RWPE2 (cell line): ENCODE measurements around the gene NPHP4.

Experiments
- ATAC-seq: fragments of 200-7000 bp; cut with Tn5 transposase; 3 replicates; pipeline ENCODE4 v1.9.1; 2021; ENCODE audit warnings: low read depth
- DNase-seq: peaks from one replicate; pipeline ENCODE4 v3.0.0-alpha.2; 2020; ENCODE audit warnings: low spot score
- H3K27ac ChIP-seq: fragments of 450-650 bp; 2 replicates; pipeline ENCODE4 v1.5.1; 2017; ENCODE audit warnings: mild to moderate bottlenecking; ENCODE audit not compliant: poor library complexity, severe bottlenecking
- H3K27me3 ChIP-seq: fragments of 250-450 bp; sonication (Bioruptor Pico); 2 replicates; pipeline ENCODE4 v1.5.1; 2021; ENCODE audit warnings: mild to moderate bottlenecking, moderate library complexity; ENCODE audit not compliant: insufficient read depth, poor library complexity, severe bottlenecking
- H3K36me3 ChIP-seq: fragments of 250-450 bp; sonication (Bioruptor Pico); 2 replicates; pipeline ENCODE4 v1.5.1; 2020; ENCODE audit warnings: low read depth, mild to moderate bottlenecking, moderate library complexity
- H3K4me1 ChIP-seq: fragments of 250-450 bp; sonication (Bioruptor Pico); 2 replicates; pipeline ENCODE4 v1.5.1; 2021; ENCODE audit warnings: mild to moderate bottlenecking, moderate library complexity; ENCODE audit not compliant: insufficient read depth, poor library complexity, severe bottlenecking
- H3K4me3 ChIP-seq: fragments of 250-450 bp; sonication (Bioruptor Pico); 2 replicates; pipeline ENCODE4 v1.5.1; 2021; ENCODE audit warnings: mild to moderate bottlenecking, moderate library complexity; ENCODE audit not compliant: severe bottlenecking
- H3K9me3 ChIP-seq: fragments of 250-450 bp; sonication (Bioruptor Pico); 2 replicates; pipeline ENCODE4 v1.5.1; 2021; ENCODE audit warnings: mild to moderate bottlenecking, moderate library complexity; ENCODE audit not compliant: severe bottlenecking
- TF ChIP-seq, protein P1 (sequence below): fragments of 450-650 bp; IDR thresholded peaks from one replicate; pipeline ENCODE4 v1.5.1; 2017; ENCODE audit warnings: mild to moderate bottlenecking, moderate library complexity; ENCODE audit not compliant: poor library complexity, severe bottlenecking

The NPHP4 gene

DNA sequence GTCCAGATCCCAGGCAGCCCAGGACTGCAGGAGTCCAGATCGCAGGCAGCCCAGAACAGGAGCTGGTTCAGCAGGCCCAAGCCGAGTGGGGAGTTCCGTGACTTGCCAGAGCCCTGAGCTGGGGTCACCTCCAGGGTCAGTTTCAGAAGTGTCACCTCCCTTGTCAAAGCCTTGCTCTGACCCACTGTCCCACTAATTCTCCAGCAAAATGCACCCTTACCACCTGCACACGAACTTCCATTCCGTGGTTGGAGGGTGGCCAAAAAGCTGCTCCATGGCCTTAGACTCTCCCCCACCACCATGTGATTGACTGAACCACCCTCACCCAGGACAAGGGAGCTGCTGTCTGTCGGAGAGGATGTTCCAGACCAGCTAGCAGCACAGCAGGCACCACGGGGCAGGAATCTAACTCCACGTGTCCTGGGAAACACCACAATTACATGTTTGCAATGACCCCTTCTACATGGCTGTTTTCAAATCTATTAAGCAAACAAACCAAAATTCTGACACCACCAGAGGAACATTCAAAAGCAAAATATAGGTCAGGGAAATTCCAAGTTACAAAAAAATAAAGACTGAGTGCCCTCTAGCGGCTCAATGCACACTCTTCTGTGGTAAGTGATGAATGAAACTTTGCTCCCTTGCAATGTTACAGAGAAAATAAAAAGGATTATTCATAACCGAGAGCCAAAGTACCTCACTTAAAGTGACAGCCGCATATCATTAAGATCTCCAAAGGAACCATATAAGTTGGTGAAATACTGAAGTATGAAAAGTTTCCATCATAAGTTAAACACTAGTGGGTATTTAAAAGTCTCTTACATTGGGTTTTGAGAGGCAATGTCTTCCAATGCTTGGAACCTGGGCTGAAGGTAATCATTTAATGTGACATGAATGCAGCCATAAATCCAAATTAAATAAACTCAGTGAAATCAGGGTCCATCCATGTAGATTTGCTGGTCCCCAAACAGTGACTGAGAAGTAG lies 76.3 kb downstream of the NPHP4 start:
- no peaks in the 10 kb centered on the region for H3K36me3 ChIP-seq
- no peak overlapping the region for H3K4me3 ChIP-seq
- no peaks in the 10 kb centered on the region for H3K4me1 ChIP-seq
- no peaks in the 10 kb centered on the region for H3K27me3 ChIP-seq
- TF ChIP-seq, protein P1, sequence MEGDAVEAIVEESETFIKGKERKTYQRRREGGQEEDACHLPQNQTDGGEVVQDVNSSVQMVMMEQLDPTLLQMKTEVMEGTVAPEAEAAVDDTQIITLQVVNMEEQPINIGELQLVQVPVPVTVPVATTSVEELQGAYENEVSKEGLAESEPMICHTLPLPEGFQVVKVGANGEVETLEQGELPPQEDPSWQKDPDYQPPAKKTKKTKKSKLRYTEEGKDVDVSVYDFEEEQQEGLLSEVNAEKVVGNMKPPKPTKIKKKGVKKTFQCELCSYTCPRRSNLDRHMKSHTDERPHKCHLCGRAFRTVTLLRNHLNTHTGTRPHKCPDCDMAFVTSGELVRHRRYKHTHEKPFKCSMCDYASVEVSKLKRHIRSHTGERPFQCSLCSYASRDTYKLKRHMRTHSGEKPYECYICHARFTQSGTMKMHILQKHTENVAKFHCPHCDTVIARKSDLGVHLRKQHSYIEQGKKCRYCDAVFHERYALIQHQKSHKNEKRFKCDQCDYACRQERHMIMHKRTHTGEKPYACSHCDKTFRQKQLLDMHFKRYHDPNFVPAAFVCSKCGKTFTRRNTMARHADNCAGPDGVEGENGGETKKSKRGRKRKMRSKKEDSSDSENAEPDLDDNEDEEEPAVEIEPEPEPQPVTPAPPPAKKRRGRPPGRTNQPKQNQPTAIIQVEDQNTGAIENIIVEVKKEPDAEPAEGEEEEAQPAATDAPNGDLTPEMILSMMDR = peak; percentile 79
- peak; percentile 69 for ATAC-seq
- no peaks in the 10 kb centered on the region for H3K9me3 ChIP-seq
- no peak overlapping the region for H3K27ac ChIP-seq
- DNase-seq = no peak

DNA sequence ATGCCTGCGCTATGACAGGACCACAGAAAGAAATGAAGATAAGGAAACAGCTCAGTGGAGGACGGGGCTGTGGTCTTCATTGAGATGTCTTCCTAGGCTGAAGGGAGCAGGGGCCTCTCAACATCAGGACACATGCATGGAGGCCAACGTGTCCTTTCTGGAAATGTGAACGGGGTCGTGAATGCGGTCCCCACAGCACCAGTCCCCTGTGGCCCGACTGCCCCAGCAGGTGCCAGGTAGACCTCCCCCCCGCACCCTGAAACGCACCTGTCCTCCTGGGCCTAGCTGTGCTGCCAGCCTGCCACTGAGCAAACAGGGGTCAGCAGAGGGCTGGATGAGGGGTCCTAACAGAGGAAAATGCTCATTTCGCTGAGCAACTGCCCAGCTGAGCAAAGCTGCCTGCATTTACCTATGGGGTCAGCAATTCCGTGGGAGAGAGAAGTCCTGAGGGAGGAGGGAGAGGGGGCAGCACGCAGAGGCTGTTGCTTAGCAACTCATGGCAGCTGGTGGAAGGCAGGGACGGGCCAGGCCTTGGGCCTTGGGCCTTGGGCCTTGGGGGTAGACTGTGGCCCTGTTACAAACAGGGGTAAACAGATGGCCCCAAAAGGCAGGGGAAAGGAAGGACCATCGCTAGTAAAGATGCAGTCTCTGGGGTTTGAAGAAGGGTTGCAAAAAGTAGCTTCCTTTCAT lies 77.4 kb downstream of the NPHP4 start:
- DNase-seq (no peak), ATAC-seq (no peak)
- H3K9me3 ChIP-seq = no peaks in the 10 kb centered on the region
- H3K27me3 ChIP-seq = no peaks in the 10 kb centered on the region
- no peak overlapping the region for H3K4me3 ChIP-seq
- H3K4me1 ChIP-seq = no peaks in the 10 kb centered on the region
- TF ChIP-seq, protein P1 = no peak
- H3K36me3 ChIP-seq = no peaks in the 10 kb centered on the region
- H3K27ac ChIP-seq = no peak overlapping the region

GRCh38 chr1:5913876-5914275 lies 78.3 kb downstream of the NPHP4 start:
- Histone ChIP-seq H3K4me3 (no peak overlapping the region), H3K9me3 (no peaks in the 10 kb centered on the region), H3K27ac (no peak overlapping the region), H3K36me3 (no peaks in the 10 kb centered on the region), H3K4me1 (no peaks in the 10 kb centered on the region), H3K27me3 (no peaks in the 10 kb centered on the region)
- DNase-seq = no peak
- ATAC-seq = no peak
- TF ChIP-seq, protein P1 = no peak

DNA sequence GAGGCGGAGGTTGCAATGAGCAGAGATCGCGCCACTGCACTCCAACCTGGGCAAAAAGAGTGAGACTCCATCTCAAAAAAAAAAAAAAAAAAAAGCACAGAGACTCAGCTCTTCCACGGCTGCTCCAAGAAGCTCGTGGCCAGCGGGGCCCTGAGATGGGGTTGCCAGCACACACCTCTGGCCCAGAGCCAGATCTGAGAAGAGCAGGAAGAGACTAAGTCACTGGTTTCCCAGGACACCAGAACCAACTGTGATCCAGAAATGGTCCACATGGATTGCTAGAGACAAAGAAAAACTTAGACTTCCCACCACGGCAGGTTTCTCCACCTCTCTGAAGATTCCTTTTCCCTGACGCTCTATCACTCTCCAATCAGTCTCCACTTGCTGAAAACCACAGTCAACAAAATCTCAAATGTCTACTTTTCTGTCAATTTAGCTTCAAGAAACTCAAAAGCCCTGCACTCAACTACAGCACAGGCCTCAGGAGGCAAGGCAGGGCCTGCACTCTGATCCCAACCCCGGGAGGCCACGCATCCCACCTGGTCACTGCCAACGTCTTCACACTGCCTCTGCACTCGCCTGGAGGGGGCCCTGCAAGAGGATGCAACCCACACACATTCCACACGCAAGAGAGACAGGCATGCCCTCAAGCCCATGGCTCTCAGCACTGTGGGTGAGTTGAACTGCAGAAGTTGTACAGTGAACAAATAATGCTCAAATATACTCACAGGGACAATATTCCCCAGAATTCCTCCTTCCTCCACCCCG lies 79.0 kb downstream of the NPHP4 start:
- Histone ChIP-seq H3K4me1 (no peaks in the 10 kb centered on the region), H3K36me3 (no peaks in the 10 kb centered on the region), H3K9me3 (no peaks in the 10 kb centered on the region), H3K4me3 (no peak overlapping the region), H3K27me3 (no peaks in the 10 kb centered on the region), H3K27ac (no peak overlapping the region)
- DNase-seq = no peak
- TF ChIP-seq, protein P1 = no peak
- no peak for ATAC-seq
